WTC11 (cell line): ENCODE measurements around the gene GNRH2. TPM values are rescaled to one million over a fixed set of nuclear protein-coding genes. Genes with fewer than 3 reads are reported as not detected.
A peak's percentile ranks its signal among the peaks of the same experiment; 100 is the strongest.

ENCODE experiments used
- ATAC-seq: fragments of 200-7000 bp; cut with Tn5 transposase; 2 replicates; pipeline ENCODE4 v1.10.0; 2021; ENCODE audit warnings: mild to moderate bottlenecking, moderate library complexity
- CTCF ChIA-PET: fragments of 300-600 bp; sonication (Branson Sonifier 250); formaldehyde crosslinking; loops from one replicate; lab custom pipeline; 2021; ENCODE audit warnings: antibody characterized with exemption; lab: Charles Lee
- POLR2A ChIA-PET: fragments of 350-600 bp; sonication (Branson Sonifier 250); formaldehyde crosslinking; loops from one replicate; lab custom pipeline; 2021; ENCODE audit warnings: antibody characterized with exemption; lab: Charles Lee
- DNase-seq: peaks from one replicate; pipeline ENCODE4 v3.0.0; 2021; ENCODE audit warnings: low spot score
- H3K27ac Mint-ChIP-seq: 2 replicates; pipeline ENCODE4 v1.8.0; 2021; ENCODE audit warnings: mixed read lengths
- H3K27me3 Mint-ChIP-seq: 2 replicates; pipeline ENCODE4 v1.8.0; 2021; ENCODE audit warnings: low read depth, mild to moderate bottlenecking, moderate library complexity, mixed read lengths
- H3K36me3 Mint-ChIP-seq: 2 replicates; pipeline ENCODE4 v1.8.0; 2021; ENCODE audit warnings: mixed read lengths
- H3K4me1 Mint-ChIP-seq: 2 replicates; pipeline ENCODE4 v1.8.0; 2022; ENCODE audit warnings: mixed read lengths
- H3K4me3 Mint-ChIP-seq: 2 replicates; pipeline ENCODE4 v1.8.0; 2021; ENCODE audit warnings: mild to moderate bottlenecking, moderate library complexity, mixed read lengths
- H3K9me3 Mint-ChIP-seq: 2 replicates; pipeline ENCODE4 v1.8.0; 2021; ENCODE audit warnings: mixed read lengths
- AR ChIP-seq: fragments of 250-450 bp; sonication (Bioruptor Pico); IDR thresholded peaks from 2 replicates; pipeline ENCODE4 v1.9.0; 2021; ENCODE audit warnings: mild to moderate bottlenecking
- FOXJ3 ChIP-seq: sonication (generic); formaldehyde crosslinking; IDR thresholded peaks from 2 replicates; pipeline ENCODE4 v1.9.0; 2021; ENCODE audit warnings: missing genetic modification reagents, mild to moderate bottlenecking, borderline replicate concordance
- GTF2I ChIP-seq: fragments of 250-450 bp; sonication (Bioruptor Pico); conservative IDR thresholded peaks from 2 replicates; pipeline ENCODE4 v1.4.0; 2021; ENCODE audit warnings: mild to moderate bottlenecking
- JUN ChIP-seq: sonication (generic); formaldehyde crosslinking; IDR thresholded peaks from 2 replicates; pipeline ENCODE4 v1.8.0; 2023; ENCODE audit warnings: mild to moderate bottlenecking, missing genetic modification reagents
- NFE2L1 ChIP-seq: sonication (generic); formaldehyde crosslinking; IDR thresholded peaks from 2 replicates; pipeline ENCODE4 v1.8.1; 2023; ENCODE audit warnings: missing genetic modification reagents
- SMAD4 ChIP-seq: sonication (generic); formaldehyde crosslinking; IDR thresholded peaks from 2 replicates; pipeline ENCODE4 v1.8.0; 2022; ENCODE audit warnings: mild to moderate bottlenecking, missing genetic modification reagents
- USF1 ChIP-seq: sonication (generic); formaldehyde crosslinking; IDR thresholded peaks from 2 replicates; pipeline ENCODE4 v1.8.0; 2022; ENCODE audit warnings: mild to moderate bottlenecking, missing genetic modification reagents
- USF2 ChIP-seq: sonication (generic); formaldehyde crosslinking; IDR thresholded peaks from 2 replicates; pipeline ENCODE4 v1.8.1; 2023; ENCODE audit warnings: mild to moderate bottlenecking, missing genetic modification reagents, moderate library complexity
- ZBTB21 ChIP-seq: sonication (generic); formaldehyde crosslinking; IDR thresholded peaks from 2 replicates; pipeline ENCODE4 v1.8.1; 2023; ENCODE audit warnings: mild to moderate bottlenecking, missing genetic modification reagents, borderline replicate concordance
- ZBTB43 ChIP-seq: sonication (generic); formaldehyde crosslinking; IDR thresholded peaks from 2 replicates; pipeline ENCODE4 v1.8.1; 2023; ENCODE audit warnings: mild to moderate bottlenecking, missing genetic modification reagents
- ZMAT4 ChIP-seq: fragments of 250-450 bp; sonication (Bioruptor Pico); IDR thresholded peaks from 2 replicates; pipeline ENCODE4 v1.9.0; 2021; ENCODE audit warnings: mild to moderate bottlenecking
- ZNF121 ChIP-seq: sonication (generic); formaldehyde crosslinking; IDR thresholded peaks from 2 replicates; pipeline ENCODE4 v1.8.0; 2023; ENCODE audit warnings: missing genetic modification reagents
- ZSCAN18 ChIP-seq: fragments of 250-450 bp; sonication (Bioruptor Pico); IDR thresholded peaks from 2 replicates; pipeline ENCODE4 v2.1.2; 2022; ENCODE audit warnings: mild to moderate bottlenecking, moderate library complexity
- total RNA-seq: library from RNA; stranded (reverse); gene quantifications from 3 replicates; pipeline ENCODE4 v1.2.3, GENCODE V29; 2021
- TF ChIP-seq, protein P1 (sequence below): sonication (generic); formaldehyde crosslinking; IDR thresholded peaks from 2 replicates; pipeline ENCODE4 v1.8.1; 2022; ENCODE audit warnings: missing genetic modification reagents, borderline replicate concordance
- TF ChIP-seq, protein P2 (sequence below): fragments of 250-450 bp; sonication (Bioruptor Pico); conservative IDR thresholded peaks from 2 replicates; pipeline ENCODE4 v1.9.0; 2021; ENCODE audit warnings: mild to moderate bottlenecking
- TF ChIP-seq, protein P3 (sequence below): sonication (generic); formaldehyde crosslinking; IDR thresholded peaks from 2 replicates; pipeline ENCODE4 v1.8.1; 2023; ENCODE audit warnings: mild to moderate bottlenecking, missing genetic modification reagents, borderline replicate concordance

GNRH2 gene
- total RNA-seq, 1 experiment from 2014 or later, result 1.1 TPM

DNA sequence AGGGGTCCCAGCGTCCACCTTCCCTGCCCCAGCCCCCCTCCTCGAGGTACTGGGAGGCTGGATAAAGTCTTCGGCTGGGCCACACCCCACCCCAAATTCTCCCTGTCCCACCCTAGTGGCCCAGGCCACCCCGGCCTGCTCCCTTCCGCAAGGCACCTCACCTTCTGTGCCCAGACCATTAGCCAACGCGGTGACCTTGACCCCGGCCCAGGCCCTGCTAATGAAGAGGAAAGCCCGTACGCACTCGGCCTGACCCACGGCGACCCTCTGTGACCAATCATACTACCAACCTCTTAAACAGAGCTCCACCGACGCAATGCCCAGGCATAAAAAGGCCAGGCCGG, 27.8 kb downstream of the GNRH2 start (continued):
- TF ChIP-seq, protein P1, sequence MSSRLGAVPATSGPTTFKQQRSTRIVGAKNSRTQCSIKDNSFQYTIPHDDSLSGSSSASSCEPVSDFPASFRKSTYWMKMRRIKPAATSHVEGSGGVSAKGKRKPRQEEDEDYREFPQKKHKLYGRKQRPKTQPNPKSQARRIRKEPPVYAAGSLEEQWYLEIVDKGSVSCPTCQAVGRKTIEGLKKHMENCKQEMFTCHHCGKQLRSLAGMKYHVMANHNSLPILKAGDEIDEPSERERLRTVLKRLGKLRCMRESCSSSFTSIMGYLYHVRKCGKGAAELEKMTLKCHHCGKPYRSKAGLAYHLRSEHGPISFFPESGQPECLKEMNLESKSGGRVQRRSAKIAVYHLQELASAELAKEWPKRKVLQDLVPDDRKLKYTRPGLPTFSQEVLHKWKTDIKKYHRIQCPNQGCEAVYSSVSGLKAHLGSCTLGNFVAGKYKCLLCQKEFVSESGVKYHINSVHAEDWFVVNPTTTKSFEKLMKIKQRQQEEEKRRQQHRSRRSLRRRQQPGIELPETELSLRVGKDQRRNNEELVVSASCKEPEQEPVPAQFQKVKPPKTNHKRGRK (CRISPR knock-in tag), result no peak
- TF ChIP-seq ZSCAN18, result no peak
- TF ChIP-seq USF1 (CRISPR knock-in tag), result no peak
- TF ChIP-seq ZBTB43 (CRISPR knock-in tag), result no peak
- TF ChIP-seq, protein P2, sequence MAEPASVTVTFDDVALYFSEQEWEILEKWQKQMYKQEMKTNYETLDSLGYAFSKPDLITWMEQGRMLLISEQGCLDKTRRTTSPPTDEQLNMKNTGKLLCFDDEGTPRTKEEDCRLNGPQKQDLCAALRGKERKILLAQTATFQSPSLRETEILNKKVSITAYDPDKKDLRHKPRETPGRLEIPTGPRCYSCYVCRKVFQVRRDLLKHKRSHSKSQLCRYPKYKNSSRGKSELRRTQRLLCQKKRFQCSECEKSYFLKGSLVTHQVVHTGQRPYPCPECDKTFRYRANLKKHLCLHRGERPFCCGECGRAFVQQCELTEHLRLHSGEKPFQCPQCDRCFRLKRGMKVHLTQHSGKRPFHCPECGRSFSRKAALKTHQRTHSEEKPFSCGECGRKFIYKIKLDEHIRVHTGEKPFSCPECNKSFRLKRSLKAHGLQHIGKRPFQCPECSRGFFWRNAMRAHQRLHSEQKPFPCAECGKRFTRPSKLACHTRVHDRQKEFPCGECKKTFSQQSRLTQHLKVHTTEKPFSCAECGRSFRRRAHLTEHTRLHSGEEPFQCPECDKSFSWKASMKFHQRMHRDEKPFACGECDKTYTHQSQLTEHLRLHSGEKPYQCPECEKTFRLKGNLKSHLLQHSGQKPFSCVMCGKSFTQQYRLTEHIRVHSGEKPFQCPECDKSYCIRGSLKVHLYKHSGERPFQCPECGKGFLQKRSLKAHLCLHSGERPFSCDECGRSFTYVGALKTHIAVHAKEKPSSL (CRISPR knock-in tag), result no peak
- no peak for TF ChIP-seq FOXJ3 (CRISPR knock-in tag)
- no peak for TF ChIP-seq GTF2I (CRISPR knock-in tag)
- TF ChIP-seq ZNF121 (CRISPR knock-in tag), result no peak

- H3K4me3 Mint-ChIP-seq, result peak within 1 kb of the TSS; percentile 66
- peaks cover 6% of the 10 kb centered on the region for H3K4me1 Mint-ChIP-seq
- POLR2A ChIA-PET, result interaction anchor here (0.8 kb wide), 1 partner anchor 18 kb away, joined by 6 read pairs; no protein-coding TSS in a partner anchor
- CTCF ChIA-PET, result interaction anchor here (2.8 kb wide), 1 partner anchor 18 kb away, joined by 16 read pairs; no protein-coding TSS in a partner anchor
- DNase-seq (peak; percentile 69), ATAC-seq (peak; percentile 67)
- H3K27ac Mint-ChIP-seq, result no peak within 1 kb of the TSS
- H3K27me3 Mint-ChIP-seq, result peaks cover 54% of the 10 kb centered on the region
- H3K36me3 Mint-ChIP-seq, result peaks cover 9% of the 10 kb centered on the region
- peaks cover 19% of the 10 kb centered on the region for H3K9me3 Mint-ChIP-seq
- TF ChIP-seq NFE2L1 (CRISPR knock-in tag) (peak; percentile 87; the same call in 1 of the 2 replicates), JUN (0 out of 2 replicates have a peak, but pooled peaks have one; percentile 34), AR (CRISPR knock-in tag) (no peak), ZMAT4 (CRISPR knock-in tag) (no peak), USF2 (CRISPR knock-in tag) (no peak), ZBTB43 (CRISPR knock-in tag) (peak; percentile 81), SMAD4 (0 out of 2 replicates have a peak, but pooled peaks have one; percentile 73), ZBTB21 (peak; percentile 12)
- TF ChIP-seq, protein P3, sequence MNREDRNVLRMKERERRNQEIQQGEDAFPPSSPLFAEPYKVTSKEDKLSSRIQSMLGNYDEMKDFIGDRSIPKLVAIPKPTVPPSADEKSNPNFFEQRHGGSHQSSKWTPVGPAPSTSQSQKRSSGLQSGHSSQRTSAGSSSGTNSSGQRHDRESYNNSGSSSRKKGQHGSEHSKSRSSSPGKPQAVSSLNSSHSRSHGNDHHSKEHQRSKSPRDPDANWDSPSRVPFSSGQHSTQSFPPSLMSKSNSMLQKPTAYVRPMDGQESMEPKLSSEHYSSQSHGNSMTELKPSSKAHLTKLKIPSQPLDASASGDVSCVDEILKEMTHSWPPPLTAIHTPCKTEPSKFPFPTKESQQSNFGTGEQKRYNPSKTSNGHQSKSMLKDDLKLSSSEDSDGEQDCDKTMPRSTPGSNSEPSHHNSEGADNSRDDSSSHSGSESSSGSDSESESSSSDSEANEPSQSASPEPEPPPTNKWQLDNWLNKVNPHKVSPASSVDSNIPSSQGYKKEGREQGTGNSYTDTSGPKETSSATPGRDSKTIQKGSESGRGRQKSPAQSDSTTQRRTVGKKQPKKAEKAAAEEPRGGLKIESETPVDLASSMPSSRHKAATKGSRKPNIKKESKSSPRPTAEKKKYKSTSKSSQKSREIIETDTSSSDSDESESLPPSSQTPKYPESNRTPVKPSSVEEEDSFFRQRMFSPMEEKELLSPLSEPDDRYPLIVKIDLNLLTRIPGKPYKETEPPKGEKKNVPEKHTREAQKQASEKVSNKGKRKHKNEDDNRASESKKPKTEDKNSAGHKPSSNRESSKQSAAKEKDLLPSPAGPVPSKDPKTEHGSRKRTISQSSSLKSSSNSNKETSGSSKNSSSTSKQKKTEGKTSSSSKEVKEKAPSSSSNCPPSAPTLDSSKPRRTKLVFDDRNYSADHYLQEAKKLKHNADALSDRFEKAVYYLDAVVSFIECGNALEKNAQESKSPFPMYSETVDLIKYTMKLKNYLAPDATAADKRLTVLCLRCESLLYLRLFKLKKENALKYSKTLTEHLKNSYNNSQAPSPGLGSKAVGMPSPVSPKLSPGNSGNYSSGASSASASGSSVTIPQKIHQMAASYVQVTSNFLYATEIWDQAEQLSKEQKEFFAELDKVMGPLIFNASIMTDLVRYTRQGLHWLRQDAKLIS (CRISPR knock-in tag), result no peak
Measured at GRCh38 chr20:3071610-3072529, 28.4 kb downstream of the GNRH2 start, which contains the start of gene OXT. OXT (plus strand) TSS chr20:3071620; CDS start chr20:3071656, 36 bp downstream.
